Measurements from ENCODE around the gene CACNG1.

The CACNG1 gene

DNA sequence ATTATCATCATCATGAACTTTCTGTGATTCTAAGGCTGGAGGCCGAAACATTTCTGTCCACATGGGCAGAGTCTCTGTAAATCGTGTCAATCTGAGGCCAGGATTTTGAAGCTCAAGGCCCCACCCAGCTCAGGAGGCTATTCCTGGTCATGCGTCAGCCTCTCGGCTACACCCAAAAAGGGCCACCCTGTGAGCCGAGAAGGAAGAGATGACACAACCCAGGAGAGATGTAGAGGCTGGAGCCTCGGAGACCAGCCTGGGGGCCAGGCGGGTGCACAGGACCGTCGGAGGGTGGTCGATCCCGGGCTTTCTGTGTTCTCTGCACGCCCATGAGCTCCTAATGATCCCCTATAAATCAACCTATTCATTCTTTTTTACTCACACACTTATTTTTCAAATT is 1.1 kb upstream of the CACNG1 start:
- H3K27me3 Mint-ChIP-seq (ENCODE audit: low read depth), result no peaks in the 10 kb centered on the region
- peaks cover 12% of the 10 kb centered on the region for H3K9me3 Mint-ChIP-seq
- TF ChIP-seq, protein P1, sequence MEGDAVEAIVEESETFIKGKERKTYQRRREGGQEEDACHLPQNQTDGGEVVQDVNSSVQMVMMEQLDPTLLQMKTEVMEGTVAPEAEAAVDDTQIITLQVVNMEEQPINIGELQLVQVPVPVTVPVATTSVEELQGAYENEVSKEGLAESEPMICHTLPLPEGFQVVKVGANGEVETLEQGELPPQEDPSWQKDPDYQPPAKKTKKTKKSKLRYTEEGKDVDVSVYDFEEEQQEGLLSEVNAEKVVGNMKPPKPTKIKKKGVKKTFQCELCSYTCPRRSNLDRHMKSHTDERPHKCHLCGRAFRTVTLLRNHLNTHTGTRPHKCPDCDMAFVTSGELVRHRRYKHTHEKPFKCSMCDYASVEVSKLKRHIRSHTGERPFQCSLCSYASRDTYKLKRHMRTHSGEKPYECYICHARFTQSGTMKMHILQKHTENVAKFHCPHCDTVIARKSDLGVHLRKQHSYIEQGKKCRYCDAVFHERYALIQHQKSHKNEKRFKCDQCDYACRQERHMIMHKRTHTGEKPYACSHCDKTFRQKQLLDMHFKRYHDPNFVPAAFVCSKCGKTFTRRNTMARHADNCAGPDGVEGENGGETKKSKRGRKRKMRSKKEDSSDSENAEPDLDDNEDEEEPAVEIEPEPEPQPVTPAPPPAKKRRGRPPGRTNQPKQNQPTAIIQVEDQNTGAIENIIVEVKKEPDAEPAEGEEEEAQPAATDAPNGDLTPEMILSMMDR (IDR thresholded peaks at IDR 0.05; ENCODE audit: unreplicated experiment in 3 of 3), result no peak
- no peak overlapping the region for H3K27ac Mint-ChIP-seq
- no peaks in the 10 kb centered on the region for H3K36me3 Mint-ChIP-seq (ENCODE audit: low read depth)
- peak overlapping the region in 1 of 3 experiments; percentile 42 for H3K4me3 Mint-ChIP-seq
- H3K4me1 Mint-ChIP-seq, result peaks cover 30% of the 10 kb centered on the region

- TF ChIP-seq, protein P1 (IDR thresholded peaks at IDR 0.05; ENCODE audit: unreplicated experiment in 3 of 3), result no peak
- Mint-ChIP-seq H3K4me3 (peak overlapping the region in 2 of 3 experiments; percentile 23 to 76), H3K4me1 (peaks cover 30% of the 10 kb centered on the region), H3K27me3 (ENCODE audit: low read depth) (no peaks in the 10 kb centered on the region), H3K27ac (no peak overlapping the region), H3K9me3 (peaks cover 24% of the 10 kb centered on the region), H3K36me3 (ENCODE audit: low read depth) (peaks cover 6% of the 10 kb centered on the region)
Measured at GRCh38 chr17:67044940-67045339, 586 bp downstream of the CACNG1 start.

DNA sequence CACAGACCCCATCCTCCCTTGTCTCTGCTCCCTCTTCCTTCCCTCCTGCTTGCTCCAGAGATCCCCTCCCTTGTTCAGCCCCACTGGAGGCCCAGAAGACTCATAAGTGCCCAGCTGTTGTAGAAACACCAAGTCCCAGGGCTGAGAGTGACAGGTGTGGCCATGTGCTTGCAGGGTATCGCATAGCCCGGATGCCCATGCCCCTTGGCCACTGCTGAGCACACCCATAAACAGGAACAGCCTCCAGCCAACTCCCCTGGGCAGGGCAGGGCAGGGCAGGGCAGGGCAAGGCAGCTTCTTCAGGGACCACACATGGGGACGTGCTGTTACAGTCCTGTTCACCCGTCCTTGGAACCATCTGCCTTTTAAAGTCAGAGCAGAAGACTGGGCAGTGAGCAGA is 2.0 kb downstream of the CACNG1 start:
- Mint-ChIP-seq H3K27ac (peak overlapping the region in 2 of 3 experiments; percentile 24 to 54), H3K27me3 (ENCODE audit: low read depth) (no peaks in the 10 kb centered on the region), H3K4me1 (peaks cover 37% of the 10 kb centered on the region), H3K9me3 (peaks cover 24% of the 10 kb centered on the region), H3K4me3 (peak overlapping the region in 2 of 3 experiments; percentile 6 to 84), H3K36me3 (ENCODE audit: low read depth) (peaks cover 6% of the 10 kb centered on the region)
- TF ChIP-seq, protein P1 (IDR thresholded peaks at IDR 0.05; ENCODE audit: unreplicated experiment in 3 of 3), result no peak

GRCh38 chr17:67047382-67047781 is 3.0 kb downstream of the CACNG1 start:
- TF ChIP-seq, protein P1 (IDR thresholded peaks at IDR 0.05; ENCODE audit: unreplicated experiment in 3 of 3), result no peak
- H3K27me3 Mint-ChIP-seq (ENCODE audit: low read depth), result no peaks in the 10 kb centered on the region
- peaks cover 6% of the 10 kb centered on the region for H3K36me3 Mint-ChIP-seq (ENCODE audit: low read depth)
- no peak overlapping the region for H3K27ac Mint-ChIP-seq
- peaks cover 36% of the 10 kb centered on the region for H3K4me1 Mint-ChIP-seq
- peaks cover 24% of the 10 kb centered on the region for H3K9me3 Mint-ChIP-seq
- H3K4me3 Mint-ChIP-seq, result no peak overlapping the region

- Mint-ChIP-seq H3K27ac (no peak overlapping the region), H3K4me3 (no peak overlapping the region), H3K36me3 (ENCODE audit: low read depth) (peaks cover 6% of the 10 kb centered on the region), H3K9me3 (peaks cover 24% of the 10 kb centered on the region), H3K4me1 (peaks cover 23% of the 10 kb centered on the region), H3K27me3 (ENCODE audit: low read depth) (no peaks in the 10 kb centered on the region)
- TF ChIP-seq, protein P1 (IDR thresholded peaks at IDR 0.05; ENCODE audit: unreplicated experiment in 3 of 3), result no peak
Measured at GRCh38 chr17:67049025-67049739, 4.8 kb downstream of the CACNG1 start.

DNA sequence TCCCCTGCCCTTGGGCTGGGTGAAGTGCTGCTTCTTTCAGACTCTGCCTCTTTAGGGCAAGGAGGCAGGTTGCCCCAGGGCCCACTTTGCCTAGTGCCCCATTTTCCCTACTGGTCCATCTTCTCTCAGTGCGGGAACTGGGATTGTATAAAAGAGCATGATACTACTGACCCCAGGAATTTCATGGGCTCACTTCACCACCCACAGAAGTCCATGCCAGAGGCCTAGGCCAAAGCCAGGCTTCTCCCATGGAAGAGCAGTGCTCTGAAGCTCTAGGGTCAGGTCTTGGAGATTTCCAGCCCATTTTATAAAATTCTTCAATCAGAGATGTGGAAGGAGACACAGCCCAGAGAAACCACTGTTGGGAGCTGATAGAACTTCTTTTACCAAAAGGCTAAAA is 5.7 kb downstream of the CACNG1 start:
- peaks cover 24% of the 10 kb centered on the region for H3K9me3 Mint-ChIP-seq
- H3K27ac Mint-ChIP-seq, result no peak overlapping the region
- H3K27me3 Mint-ChIP-seq (ENCODE audit: low read depth), result no peaks in the 10 kb centered on the region

More for the DNA sequence above, 5.7 kb downstream of the CACNG1 start:
- Mint-ChIP-seq H3K4me3 (no peak overlapping the region), H3K4me1 (peaks cover 29% of the 10 kb centered on the region), H3K36me3 (ENCODE audit: low read depth) (peaks cover 6% of the 10 kb centered on the region)
- TF ChIP-seq, protein P1 (IDR thresholded peaks at IDR 0.05; ENCODE audit: unreplicated experiment in 3 of 3), result no peak
